ENCODE measurements around the gene ATAT1. TPM values are rescaled to one million over a fixed set of nuclear protein-coding genes. Genes with fewer than 3 reads are reported as not detected.
A peak's percentile ranks its signal among the peaks of the same experiment; 100 is the strongest.

The ATAT1 gene
- total and polyA plus RNA-seq, 9 of the 15 experiments (the other 6 are each of a cell fraction or from before 2014, with no cell fraction given) = 0.65 to 5.8 (median 1.6) TPM

GRCh38 chr6:30647242-30648116, 20.8 kb downstream of the ATAT1 start (continued):
- TF ChIP-seq HNRNPUL1 (IDR thresholded peaks at IDR 0.05; ENCODE audit: low read length) (no peak), ZNF764 (CRISPR knock-in tag; IDR thresholded peaks at IDR 0.05; ENCODE audit: low read depth) (no peak), CHAMP1 (IDR thresholded peaks at IDR 0.05) (no peak), PHF20 (IDR thresholded peaks at IDR 0.05; ENCODE audit: partially characterized antibody) (peak; percentile 9), TFAM (CRISPR knock-in tag; conservative IDR thresholded peaks at IDR 0.05) (no peak), HBP1 (CRISPR knock-in tag; IDR thresholded peaks at IDR 0.05) (0 out of 2 replicates have a peak, but pooled peaks have one; percentile 3), SMARCB1 (IDR thresholded peaks at IDR 0.05; ENCODE audit: insufficient read length, low read depth) (no peak), NCOA1 (IDR thresholded peaks at IDR 0.05; ENCODE audit: low read depth) (no peak), RBM14 (IDR thresholded peaks at IDR 0.05; ENCODE audit: borderline replicate concordance, insufficient read depth, low read depth, low read length) (0 out of 2 replicates have a peak, but pooled peaks have one; percentile 89), ATF6 (CRISPR knock-in tag; IDR thresholded peaks at IDR 0.05) (peak; percentile 74; the same call in 1 of the 2 replicates), CXXC5 (CRISPR knock-in tag; IDR thresholded peaks at IDR 0.05) (peak; percentile 77), TOE1 (IDR thresholded peaks at IDR 0.05; ENCODE audit: borderline replicate concordance) (peak; percentile 39; the same call in 1 of the 2 replicates), TOE1 (CRISPR knock-in tag; IDR thresholded peaks at IDR 0.05; ENCODE audit: borderline replicate concordance, low read depth) (peak; percentile 72), ZNF696 (CRISPR knock-in tag; conservative IDR thresholded peaks at IDR 0.05) (no peak), IRF1 (CRISPR knock-in tag; IDR thresholded peaks at IDR 0.05; ENCODE audit: borderline replicate concordance) (no peak), NCOA4 (IDR thresholded peaks at IDR 0.05; ENCODE audit: partially characterized antibody) (no peak), SETDB1 (IDR thresholded peaks at IDR 0.05; ENCODE audit: low read length) (no peak), PRPF4 (IDR thresholded peaks at IDR 0.05; ENCODE audit: insufficient read depth, low read depth, low read length, poor library complexity, severe bottlenecking) (no peak), E2F4 (CRISPR knock-in tag; IDR thresholded peaks at IDR 0.05; ENCODE audit: low read depth) (no peak; the same call in 1 of the 2 replicates)

Data from K562 (cell line).